CD4-positive, alpha-beta T cell treated with Interleukin-4 for 4 hours (primary cell): ENCODE measurements around the gene MTURN.
A peak's percentile ranks its signal among the peaks of the same experiment; 100 is the strongest.
"Not testable (repeated sequence)": the region's sequence is repeated elsewhere in the genome, so short reads cannot be mapped to it uniquely, and the experiment has no call there.

Source experiments
- DNase-seq: peaks from one replicate; pipeline ENCODE4 v3.0.0-alpha.2; 2020

The MTURN gene

DNA sequence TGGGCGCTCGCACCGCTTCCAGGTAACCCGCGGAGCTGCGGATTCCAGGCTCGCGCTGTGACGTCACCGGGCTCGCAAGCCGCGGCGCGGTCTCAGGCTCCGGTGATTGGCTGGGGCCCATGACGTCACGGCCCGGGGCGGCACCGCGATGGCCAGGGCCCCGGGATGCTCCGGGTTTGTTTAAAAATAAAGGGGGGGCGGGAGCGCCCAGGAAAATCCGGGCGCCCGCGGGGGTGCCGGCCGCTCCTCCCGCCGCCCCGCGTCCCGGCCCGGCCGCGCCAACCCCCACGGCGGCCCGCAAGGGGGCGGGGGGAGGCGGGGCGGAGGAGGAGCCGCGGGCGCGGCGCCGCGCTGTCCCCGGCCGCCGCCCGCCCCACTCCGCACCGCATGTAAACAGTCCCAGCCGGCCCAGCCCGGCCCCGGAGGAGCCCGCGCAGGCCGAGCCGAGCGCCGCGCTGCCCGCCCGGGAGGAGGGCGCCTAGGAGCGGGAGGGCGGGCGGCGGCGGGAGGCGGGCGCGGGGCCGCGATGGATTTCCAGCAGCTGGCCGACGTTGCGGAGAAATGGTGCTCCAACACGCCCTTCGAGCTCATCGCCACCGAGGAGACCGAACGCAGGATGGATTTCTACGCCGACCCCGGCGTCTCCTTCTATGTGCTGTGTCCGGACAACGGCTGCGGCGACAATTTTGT, at the start of gene MTURN:
Gene MTURN (plus strand): TSS at position 376 of the 690 bp plus-strand sequence. CDS start 151 bp downstream, at position 527.
- DNase-seq, result peak; percentile 77

DNA sequence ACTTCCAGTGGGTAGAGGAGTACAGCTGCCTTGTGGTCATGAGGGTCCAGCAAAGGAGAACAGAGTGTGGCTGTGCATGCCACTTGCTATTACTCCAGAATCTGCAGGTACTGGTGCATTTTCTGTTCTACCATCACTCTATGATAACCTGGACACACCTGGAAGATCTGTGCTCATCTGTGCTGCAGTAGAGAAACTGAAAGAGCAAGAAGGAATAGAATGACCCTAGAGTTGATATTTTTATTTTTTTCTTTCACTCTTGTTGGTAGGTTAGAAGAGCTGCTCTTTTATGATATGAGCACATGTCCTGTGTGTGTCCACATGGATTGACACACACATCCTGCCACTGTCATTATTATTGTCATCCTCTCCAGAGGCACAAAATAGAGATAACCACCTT, 48.3 kb upstream of the MTURN start:
- DNase-seq, result no peak

DNA sequence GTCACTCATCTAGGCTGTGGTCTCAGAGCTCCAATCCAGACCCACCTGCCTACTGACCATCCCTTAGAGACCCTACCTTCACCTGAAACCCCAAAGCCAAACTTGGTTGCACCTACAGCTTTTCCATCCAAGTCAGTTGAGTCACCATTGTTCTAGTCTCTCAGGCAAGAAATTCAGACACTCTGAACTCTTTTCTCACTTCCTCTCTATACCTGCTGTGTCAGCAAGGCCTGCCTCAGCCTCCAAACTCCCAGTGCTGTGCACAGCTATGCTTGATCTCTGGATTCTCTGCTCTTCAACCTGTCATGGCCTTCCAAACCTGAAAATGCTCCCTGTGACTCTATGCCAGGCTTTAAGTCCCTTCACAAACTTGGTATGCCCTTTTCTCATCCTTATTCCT, 47.4 kb upstream of the MTURN start:
- DNase-seq, result no peak

DNA sequence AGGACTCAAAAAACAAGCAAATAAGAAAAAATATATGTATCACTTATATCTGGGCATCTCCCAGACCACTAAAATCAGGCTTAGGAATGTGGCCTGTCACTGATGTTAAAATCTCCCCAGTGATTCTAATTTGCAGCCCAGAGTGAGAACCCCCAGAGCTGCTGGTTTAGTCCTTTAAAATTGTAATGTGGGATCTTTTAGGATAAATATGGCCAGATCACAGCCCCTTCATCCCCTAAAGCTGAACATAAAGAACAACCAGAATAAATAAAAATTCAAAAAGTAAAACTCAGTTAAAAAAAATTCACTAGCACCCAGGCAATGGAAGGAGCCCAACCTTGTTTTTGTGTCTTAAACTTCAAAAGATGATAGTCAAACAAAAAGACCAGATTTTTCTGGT, 46.4 kb upstream of the MTURN start:
- DNase-seq, result no peak

DNA sequence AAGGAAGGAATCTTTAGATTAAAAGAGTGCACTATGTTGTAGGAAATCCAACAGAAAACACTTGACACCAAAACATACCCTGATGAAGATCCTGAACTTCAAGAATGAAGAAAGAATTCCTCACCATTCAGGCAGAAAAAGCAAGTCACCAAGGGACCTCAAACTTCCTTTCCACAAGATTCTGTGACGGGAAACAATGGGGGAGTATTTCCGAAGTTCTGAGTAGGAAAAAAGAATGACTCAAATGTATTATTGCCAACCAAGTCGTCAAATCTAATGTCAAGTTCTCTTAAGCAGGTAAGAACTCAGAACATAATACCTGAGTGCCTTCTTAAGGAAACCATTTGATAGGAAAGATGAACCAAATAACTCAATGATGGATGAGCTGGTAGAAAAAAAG, 44.7 kb upstream of the MTURN start:
- no peak for DNase-seq

DNA sequence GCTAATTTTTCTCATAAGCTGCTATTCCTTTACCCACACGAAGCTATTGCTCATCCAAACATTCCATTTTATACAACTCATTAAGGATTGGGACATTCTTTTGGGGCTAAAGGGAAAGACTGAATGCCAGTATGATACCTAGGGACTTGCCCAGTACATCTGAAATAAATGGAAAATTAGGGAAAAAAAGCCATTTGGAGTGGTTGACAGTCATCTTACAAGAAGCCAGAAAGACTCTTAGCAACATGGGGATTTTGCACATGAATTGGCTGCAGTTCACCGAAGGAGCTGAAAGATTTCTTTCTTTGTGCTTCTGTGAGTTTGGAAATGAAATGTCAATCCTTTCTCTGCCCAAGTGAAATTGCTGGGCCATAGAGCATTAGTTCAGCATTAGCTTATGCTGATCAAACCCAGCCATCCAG, 43.3 kb upstream of the MTURN start:
- no peak for DNase-seq

DNA sequence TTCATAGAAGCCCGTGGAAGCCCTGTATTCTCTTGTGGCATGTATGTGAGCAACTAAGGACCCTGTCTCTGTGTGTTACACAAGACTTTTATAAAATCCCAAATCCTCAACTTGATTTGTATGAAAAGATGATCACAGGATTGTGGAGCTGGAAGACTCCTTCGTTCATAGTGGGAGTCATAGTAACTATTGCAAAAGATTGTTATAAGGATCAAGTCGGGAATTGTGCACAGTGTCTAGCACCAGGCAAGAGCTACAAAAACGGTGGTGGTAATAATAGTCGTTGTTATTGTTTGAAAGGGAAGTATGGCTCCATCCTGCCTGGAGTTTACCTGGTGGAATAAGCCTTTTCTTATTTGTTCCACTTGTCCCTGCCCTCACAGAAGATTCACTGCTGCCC, 42.8 kb upstream of the MTURN start:
- no peak for DNase-seq

DNA sequence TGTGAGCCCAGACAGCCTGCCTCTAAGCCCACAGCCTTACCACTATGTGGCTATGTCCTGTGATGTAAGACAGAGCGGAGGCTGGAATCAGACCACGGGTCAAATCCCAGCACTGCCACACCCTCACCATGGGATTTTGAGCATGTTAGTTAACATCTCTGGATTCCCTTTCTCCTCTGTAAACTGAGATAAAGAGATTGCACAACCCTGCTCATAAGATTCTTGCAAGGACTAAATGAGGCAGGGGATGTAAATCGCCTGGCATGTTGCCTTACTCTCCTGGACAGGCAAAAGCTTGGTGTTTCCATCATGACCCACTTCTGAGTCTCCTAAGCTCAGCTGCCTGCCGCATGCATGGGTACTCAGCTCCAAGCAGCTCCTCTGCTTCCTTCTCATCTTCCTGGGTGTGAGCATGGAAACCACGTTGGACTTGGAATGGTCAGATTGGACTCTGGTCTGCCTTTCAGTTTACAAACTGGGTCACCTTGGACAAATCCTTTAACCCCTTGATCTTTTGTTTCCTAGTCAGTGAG, 41.3 kb upstream of the MTURN start:
- DNase-seq, result no peak

DNA sequence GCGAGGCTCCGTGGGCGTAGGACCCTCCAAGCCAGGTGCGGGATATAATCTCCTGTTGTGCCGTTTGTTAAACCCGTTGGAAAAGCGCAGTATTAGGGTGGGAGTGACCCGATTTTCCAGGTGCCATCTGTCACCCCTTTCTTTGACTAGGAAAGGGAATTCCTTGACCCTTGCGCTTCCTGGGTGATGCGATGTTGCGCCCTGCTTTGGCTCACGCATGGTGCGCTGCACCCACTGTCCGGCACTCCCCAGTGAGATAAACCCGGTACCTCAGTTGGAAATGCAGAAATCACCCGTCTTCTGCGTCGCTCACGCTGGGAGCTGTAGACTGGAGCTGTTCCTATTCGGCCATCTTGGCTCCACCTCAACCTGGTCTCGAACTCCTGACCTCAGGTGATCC, 36.2 kb upstream of the MTURN start:
- not testable (repeated sequence) for DNase-seq

DNA sequence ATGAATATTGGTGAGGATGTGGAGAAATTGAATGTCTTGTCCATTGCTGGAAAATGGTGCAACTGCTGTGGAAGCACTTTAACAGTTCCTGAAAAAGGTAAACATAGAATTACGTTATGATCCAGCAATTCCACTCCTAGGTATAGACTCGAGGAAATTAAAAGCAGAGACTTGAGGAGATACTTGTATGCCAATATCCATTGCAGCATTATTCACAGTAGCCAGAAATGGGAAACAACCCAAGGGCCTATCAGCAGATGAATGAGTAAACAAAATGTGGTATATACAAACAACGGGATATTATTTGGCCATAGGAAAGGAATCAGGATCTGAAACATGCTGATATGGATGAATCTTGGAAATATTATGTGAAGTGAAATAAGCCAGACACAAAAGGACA, 32.5 kb upstream of the MTURN start:
- no peak for DNase-seq

DNA sequence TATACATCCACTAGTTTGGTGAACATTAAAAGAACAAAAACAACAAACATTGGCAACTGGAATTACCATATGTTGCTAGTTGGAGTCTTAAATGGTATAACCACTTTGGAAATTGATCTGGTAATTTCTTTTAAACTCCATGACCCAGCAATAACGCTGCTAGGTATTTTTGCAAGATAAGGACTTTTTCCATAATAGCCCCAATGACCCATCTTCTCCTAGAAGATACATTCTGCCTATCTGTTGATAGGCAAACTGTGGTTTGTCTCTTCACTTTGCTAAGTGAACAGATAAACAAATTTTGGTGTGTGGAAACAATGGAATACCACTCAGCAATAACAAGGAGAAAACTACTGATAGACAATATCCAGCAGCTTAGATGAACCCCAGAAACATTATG, 30.6 kb upstream of the MTURN start:
- DNase-seq, result no peak

DNA sequence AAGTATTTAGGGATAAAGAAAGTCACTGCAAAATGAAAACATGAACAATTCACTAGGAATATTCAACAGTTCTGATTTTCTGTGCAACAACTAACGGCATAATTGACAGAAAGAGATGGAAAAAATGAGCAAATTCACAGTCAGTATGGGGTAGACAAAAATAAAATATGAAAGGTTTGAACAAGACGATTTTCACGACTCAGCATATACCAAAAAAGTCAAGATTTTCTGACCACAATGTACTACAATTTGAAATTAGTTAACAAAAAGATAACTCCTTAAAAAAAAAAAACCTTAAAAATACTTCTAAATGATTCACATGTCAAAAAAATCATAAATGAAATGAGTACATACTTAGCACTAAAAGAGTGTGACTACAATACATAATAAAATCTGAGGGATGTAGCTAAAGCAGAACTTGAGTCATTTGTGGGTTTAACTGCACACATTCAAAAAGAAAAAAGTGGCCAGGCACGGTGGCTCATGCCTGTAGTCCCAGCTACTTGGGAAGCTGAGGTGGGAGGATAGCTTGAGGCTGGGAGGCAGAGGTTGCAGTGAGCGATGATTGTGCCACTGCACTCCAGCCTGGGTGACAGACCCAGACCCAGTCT, 22.6 kb upstream of the MTURN start:
- no peak for DNase-seq

DNA sequence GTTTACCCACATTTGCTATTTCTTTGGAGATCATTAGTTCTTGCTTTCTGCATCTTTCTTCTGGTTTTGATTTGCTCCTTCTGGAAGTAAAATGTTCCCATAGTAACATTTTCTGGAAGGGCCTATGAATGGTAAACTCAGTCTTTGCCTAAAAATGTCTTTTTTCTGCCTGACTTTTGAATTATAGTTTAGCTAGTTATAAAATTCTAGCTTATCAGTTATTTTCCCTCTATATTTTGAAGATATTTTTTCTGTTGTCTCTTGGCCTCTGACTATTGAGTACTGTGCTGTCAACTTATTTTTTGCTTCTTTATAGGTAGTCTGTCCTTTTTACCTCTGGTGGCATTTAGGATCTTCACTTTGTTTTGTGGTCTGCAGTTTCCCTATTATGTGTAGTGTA, 21.6 kb upstream of the MTURN start:
- no peak for DNase-seq

DNA sequence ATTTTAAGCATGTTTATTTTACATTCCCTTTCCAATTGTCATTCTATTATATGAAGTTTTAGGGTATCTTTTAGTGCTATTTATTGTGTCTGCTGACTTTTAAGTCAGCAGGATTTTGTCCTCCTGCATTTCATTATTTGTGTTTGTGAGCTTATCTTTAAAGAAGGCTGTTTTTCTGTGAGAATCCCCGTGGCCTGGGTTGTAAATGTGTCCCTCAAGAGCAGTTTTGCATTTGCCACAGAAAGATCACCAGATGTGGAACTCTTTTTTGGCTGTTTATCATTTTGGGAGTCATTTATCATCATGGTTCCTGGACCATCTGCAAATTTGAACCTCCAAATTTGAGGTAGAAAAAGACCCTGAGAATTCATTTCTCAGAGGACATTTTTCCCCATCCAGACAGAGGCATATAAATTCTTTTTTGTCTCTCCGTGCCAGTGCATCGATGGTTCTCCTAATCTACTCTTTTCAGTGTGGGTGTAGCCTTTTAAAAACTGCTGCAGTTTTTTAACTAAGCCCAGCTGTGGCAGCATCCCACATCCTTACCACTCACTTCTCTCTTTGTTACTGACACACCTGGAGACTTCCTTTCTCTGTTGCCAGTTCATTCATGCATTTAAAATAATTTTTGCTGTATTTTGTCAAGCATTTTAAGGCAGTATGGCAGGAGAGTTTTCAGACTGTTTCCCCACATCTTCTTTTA, 20.1 kb upstream of the MTURN start:
- no peak for DNase-seq

DNA sequence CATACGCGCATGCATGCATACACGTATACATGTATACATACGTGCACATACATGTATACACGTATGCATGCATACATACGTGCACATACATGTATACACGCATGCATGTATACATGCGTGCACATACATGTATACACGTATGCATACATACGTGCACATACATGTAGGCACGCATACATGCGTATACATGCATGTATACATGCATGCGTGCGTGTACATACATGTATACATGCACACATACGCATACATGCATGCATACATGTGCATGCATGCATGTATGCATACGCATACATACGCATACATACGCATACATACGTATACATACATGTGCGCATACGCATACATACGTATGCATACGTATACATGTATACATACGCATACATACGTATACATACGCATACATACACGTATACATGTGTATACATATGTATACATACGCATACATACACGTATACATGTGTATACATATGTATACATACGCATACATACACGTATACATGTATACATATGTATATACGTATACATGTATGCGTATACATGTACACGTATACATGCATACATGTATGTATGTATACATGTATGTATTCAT, 19.0 kb upstream of the MTURN start:
- no peak for DNase-seq

DNA sequence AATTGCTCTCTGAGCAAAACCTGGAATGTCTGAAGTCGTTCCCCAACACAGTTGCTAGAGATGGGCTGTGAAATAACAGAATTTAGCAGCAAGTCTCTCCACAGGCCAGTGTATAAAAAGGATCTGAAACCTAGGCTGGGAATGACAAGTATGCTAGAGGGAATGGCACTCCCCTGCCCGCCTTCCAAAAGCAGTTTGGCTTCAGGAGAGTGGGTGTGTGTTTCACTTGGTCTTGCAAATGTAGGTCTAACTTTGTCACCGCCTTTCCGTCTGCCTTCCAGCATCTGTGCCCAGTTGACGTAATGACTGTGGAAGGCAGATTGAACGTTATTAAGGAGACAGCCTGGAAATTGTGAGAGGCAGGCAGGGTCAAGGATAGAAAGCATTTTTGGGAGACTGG, 18.0 kb upstream of the MTURN start:
- DNase-seq, result no peak

DNA sequence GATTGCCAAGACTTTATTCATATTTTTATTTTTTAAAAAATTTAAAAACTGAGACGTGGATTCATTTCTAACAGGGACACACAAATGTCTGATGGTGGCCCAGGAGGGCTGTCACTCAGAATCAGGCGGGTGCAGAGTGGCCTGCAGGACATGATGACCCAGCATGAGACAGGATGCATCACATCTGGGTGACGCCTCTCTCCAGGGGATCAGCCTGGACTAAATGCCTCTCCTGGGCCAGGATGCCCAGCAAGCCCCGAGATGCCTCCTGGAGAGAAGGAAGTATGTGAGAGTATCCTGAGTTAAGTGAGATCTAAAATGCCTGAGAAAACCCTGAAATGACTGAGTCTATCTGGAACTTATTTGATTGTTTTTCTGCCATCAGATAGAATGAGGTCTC, 16.9 kb upstream of the MTURN start:
- DNase-seq, result no peak

DNA sequence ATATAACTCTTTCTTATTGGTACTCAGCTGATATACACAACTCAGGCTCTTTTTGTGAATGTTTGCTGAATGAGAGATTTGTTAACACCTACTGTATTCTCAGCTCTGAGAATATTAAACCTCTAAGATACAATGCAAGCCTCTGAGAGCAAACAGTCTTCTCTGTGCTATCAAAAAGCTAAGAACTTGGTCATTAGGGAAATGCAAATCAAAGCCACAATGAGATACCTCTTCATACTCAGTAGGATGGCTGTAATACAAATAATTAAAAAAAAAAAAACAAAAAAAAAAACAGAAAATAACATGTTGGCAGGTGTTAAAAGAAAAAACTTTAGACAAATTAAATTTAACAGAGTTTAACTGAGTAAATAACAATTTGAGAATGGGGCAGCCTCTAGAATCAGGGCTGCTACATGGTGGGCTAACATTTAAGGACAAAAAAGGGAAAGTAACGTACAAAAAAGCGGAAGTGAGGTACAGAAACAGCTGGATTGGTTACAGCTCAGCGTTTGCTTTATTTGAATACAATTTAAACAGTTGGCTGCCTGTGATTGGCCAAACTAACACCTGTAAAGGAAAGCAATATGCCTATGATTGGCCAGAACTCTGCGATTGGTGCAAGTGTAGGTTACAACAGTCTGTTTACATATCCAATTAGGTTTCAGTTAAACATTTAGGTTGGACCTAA, 14.8 kb upstream of the MTURN start:
- no peak for DNase-seq

DNA sequence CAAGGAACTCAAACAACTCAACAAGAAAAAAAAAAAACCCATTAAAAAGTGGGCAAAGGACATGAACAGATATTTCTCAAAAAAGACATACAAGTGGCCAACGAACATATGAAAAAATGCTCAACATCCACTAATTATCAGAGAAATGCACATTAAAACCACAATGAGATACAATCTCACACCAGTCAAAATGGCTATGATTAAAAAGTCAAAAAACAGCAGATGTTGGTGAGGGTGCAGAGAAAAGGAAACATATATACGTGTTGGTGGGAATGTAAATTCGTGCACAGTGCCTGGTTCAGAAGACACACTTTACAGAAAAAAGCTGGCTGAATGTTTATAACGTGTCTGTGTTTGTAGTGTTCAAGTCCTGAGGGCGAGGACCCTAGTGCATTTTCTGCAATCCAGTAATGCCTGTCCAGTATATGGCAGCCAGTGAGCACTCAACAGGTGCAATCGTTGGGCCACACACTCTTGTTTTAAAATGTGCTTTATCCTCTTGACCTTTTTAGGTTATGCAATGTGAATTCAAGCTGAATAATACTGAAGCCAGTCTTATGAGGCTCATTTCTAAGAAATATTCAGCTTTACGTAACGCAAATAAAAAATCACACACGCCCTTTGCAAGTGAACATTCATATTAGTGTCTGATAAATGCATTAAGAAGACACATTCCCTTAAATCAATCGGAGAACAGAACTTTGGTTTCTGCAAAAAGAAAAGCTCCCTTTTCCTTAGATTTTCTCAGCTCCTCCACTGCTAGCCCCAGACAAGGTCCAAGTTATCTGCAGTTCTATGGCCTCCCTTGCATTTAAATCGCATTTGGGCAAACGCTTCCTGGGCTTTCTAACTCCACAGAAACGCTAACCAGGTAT, 813 bp upstream of the MTURN start:
- no peak for DNase-seq

DNA sequence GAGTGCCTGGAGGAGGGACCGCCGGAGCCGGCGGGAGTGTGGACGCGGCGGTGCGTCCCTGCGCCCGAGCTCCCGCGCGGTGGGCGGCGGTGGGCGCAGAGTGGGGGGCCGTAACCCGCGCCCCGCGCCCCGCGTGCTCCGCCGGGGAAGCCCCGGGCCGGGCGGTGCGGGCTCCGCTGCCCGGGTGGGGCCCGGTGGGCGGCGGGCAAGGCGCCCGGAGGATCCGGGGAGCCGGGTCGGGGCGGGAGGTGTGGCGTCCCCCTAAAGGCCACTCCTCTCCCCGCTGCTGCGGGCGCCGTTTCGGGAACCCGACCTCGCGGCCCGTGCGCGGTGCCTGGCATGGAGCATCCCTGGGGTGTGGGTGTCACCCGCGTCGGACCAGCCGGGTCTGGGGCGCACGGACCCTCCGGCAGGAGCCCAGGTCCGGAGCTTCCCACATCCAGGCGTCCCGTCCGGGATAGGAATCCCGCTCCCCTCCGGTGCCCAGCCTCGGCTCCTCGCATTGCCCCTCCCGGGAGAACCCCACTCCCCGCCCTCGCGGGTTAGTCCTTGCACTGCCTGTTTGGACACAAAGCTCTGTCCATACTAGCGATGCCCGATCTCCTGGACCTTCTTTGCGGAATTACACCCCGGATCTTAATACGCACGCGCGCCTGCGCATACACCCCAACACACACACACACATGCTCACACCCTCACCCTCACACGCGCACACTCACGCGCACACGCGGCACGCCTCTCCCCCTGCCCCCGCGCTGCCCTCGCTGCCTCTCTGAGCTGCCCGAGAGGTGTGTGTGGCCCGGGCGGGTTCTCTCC, 723 bp downstream of the MTURN start:
- DNase-seq, result peak; percentile 65

DNA sequence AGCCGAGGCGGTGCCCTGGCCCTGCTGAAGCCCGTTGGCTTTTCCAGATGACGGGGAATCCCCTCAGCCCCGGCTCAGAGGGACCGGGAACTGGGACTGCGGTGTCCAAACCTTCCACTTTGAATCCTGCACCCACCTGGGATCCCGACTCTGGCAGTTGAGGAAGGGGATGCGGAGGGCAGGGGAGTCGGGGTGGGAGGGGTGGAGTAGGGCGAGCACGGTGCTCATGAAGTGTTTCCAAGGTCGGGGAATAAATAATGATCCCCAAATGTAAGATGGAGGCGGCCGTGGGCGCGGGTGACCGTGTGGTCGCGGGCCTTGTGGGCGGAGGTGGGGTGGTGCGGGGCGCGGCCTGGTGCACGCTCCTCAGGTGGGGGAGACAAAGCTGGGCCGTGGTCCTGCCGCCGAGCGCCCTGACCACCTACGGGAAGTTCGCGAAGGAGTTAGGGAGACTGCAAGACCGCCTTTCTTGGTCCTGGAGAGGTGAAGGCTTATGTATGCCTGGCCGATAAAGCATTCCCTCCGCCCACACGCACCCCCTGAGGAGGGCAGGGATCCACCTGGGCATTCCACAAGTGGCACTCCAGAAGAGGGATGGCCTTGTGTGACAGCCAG, 1.4 kb downstream of the MTURN start:
- DNase-seq, result no peak
